CD14-positive monocyte (primary cell): ENCODE measurements around the gene BAIAP2L1. TPM values are rescaled to one million over a fixed set of nuclear protein-coding genes. Genes with fewer than 3 reads are reported as not detected.

Experiments
- DNase-seq, 3 donors: peaks; one replicate each; pipeline ENCODE4 v3.0.0-alpha.2; 2011 to 2022
- H2AFZ ChIP-seq: 2 replicates; pipeline ENCODE4 v1.6.0; 2012; ENCODE audit warnings: mild to moderate bottlenecking, low read depth, low read length, inconsistent platforms; ENCODE audit not compliant: insufficient read depth, poor library complexity, severe bottlenecking
- H3K27ac ChIP-seq, 2 donors: 1 replicate in 1 of 2; 2 replicates in 1 of 2; pipeline ENCODE4 v1.5.1; 2012 to 2013; ENCODE audit warnings: low read length in 2 of 2, control low read depth in 1 of 2, inconsistent platforms in 1 of 2, low read depth in 1 of 2, mild to moderate bottlenecking in 1 of 2
- H3K27me3 ChIP-seq, 2 donors: one replicate each; pipeline versions ENCODE4 v1.6.0 to v1.6.1; 2011 to 2013; ENCODE audit warnings: low read length in 2 of 2; ENCODE audit not compliant: control insufficient read depth in 2 of 2, insufficient read depth in 2 of 2
- H3K36me3 ChIP-seq, 2 donors: replicated peaks in 1 of 2; 1 replicate in 1 of 2; 2 replicates in 1 of 2; pipeline versions ENCODE4 v1.5.1 to v1.6.1; 2012 to 2013; ENCODE audit warnings: low read length in 2 of 2, control low read depth in 1 of 2, inconsistent platforms in 1 of 2, mild to moderate bottlenecking in 1 of 2; ENCODE audit not compliant: insufficient read depth in 2 of 2, control insufficient read depth in 1 of 2
- H3K4me1 ChIP-seq, 2 donors: 1 replicate in 1 of 2; 2 replicates in 1 of 2; pipeline versions ENCODE4 v1.5.1 to v1.6.1; 2012 to 2013; ENCODE audit warnings: low read length in 2 of 2, control low read depth in 1 of 2, inconsistent platforms in 1 of 2, mild to moderate bottlenecking in 1 of 2, moderate library complexity in 1 of 2; ENCODE audit not compliant: insufficient read depth in 2 of 2, control insufficient read depth in 1 of 2
- H3K4me2 ChIP-seq: replicated peaks from 2 replicates; pipeline ENCODE3; 2012; ENCODE audit warnings: low read length, moderate library complexity, mild to moderate bottlenecking; ENCODE audit not compliant: poor library complexity, severe bottlenecking; ENCODE audit errors: extremely low read depth
- H3K4me3 ChIP-seq, 3 experiments: fragments of 200-600 bp in 1 of 3; sonication (generic) in 1 of 3; replicated peaks in 1 of 3; 1 replicate in 2 of 3; 2 replicates in 1 of 3; pipeline ENCODE4 v1.5.1; 2011 to 2013; ENCODE audit warnings: low read length in 3 of 3, mild to moderate bottlenecking in 3 of 3, control low read depth in 2 of 3, low read depth in 2 of 3, inconsistent platforms in 1 of 3, moderate library complexity in 1 of 3
- H3K79me2 ChIP-seq: 2 replicates; pipeline ENCODE4 v1.6.0; 2012; ENCODE audit warnings: mild to moderate bottlenecking, control low read depth, inconsistent platforms, low read length, moderate library complexity; ENCODE audit not compliant: insufficient read depth
- H3K9ac ChIP-seq: 2 replicates; pipeline ENCODE4 v1.6.0; 2017; ENCODE audit warnings: low read length, mild to moderate bottlenecking; ENCODE audit not compliant: insufficient read depth, poor library complexity, severe bottlenecking
- H3K9me3 ChIP-seq, 2 donors: replicated peaks in 1 of 2; 1 replicate in 1 of 2; 2 replicates in 1 of 2; pipeline versions ENCODE4 v1.5.1 to v1.6.1; 2012 to 2013; ENCODE audit warnings: low read length in 2 of 2, control low read depth in 1 of 2; ENCODE audit not compliant: control insufficient read depth in 1 of 2, insufficient read depth in 1 of 2
- H4K20me1 ChIP-seq: 2 replicates; pipeline ENCODE4 v1.6.0; 2012; ENCODE audit warnings: mild to moderate bottlenecking, low read length, control low read depth, moderate library complexity; ENCODE audit not compliant: insufficient read depth
- H3K27ac Mint-ChIP-seq, 7 donors: one replicate each; pipeline ENCODE4 v1.8.0; 2020; ENCODE audit warnings: mild to moderate bottlenecking in 7 of 7, mixed read lengths in 7 of 7, moderate library complexity in 6 of 7, inconsistent platforms in 2 of 7
- H3K27me3 Mint-ChIP-seq, 3 donors: one replicate each; pipeline ENCODE4 v1.8.0; 2021 to 2022; ENCODE audit warnings: low read depth in 3 of 3, mild to moderate bottlenecking in 3 of 3, mixed read lengths in 3 of 3, moderate library complexity in 3 of 3, inconsistent platforms in 1 of 3
- H3K36me3 Mint-ChIP-seq, 2 donors: one replicate each; pipeline ENCODE4 v1.8.0; 2020; ENCODE audit warnings: mixed read lengths in 2 of 2, inconsistent platforms in 1 of 2, mild to moderate bottlenecking in 1 of 2
- H3K4me1 Mint-ChIP-seq: one replicate; pipeline ENCODE4 v1.8.0; 2020; ENCODE audit warnings: mild to moderate bottlenecking, mixed read lengths
- H3K4me3 Mint-ChIP-seq, 2 donors: one replicate each; pipeline ENCODE4 v1.8.0; 2020; ENCODE audit warnings: mild to moderate bottlenecking in 2 of 2, mixed read lengths in 2 of 2, moderate library complexity in 1 of 2
- H3K9me3 Mint-ChIP-seq, 7 donors: one replicate each; pipeline ENCODE4 v1.8.0; 2020 to 2022; ENCODE audit warnings: mixed read lengths in 7 of 7, mild to moderate bottlenecking in 6 of 7, moderate library complexity in 6 of 7, inconsistent platforms in 2 of 7
- WGBS: methylation state at CpG from one replicate; pipeline ENCODE4 v1.1.5; 2013; ENCODE audit warnings: missing lambda C conversion rate; ENCODE audit not compliant: insufficient coverage; 5-methylcytosine and 5-hydroxymethylcytosine counted together
- intact Hi-C, 2 donors: fragments of 100-400 bp; cut with micrococcal nuclease; formaldehyde crosslinking; loops; one replicate each; pipeline versions ENCODE4 v1.15.0 to v1.15.1; 2023
- polyA plus RNA-seq, 3 donors: library from polyadenylated mRNA; depleted of rRNA in 1 of 3; unstranded in 2 of 3; stranded (reverse) in 1 of 3; fragments of 300-500 nt in 2 of 3; fragments of >200 nt in 1 of 3; fragmentation: Illumina TruSeq in 2 of 3; gene quantifications; 1 replicate in 2 of 3; 2 replicates in 1 of 3; pipeline ENCODE4 v1.2.3, GENCODE V29; 2012 to 2021
- TF ChIP-seq, protein P1 (sequence below): fragments of 200-600 bp; IDR thresholded peaks from one replicate; pipeline ENCODE4 v1.8.0; 2022; ENCODE audit warnings: antibody characterized with exemption, mild to moderate bottlenecking

The BAIAP2L1 gene
- polyA plus RNA-seq, 3 donors, result 0.17 to 0.52 TPM; not detected in 1

DNA sequence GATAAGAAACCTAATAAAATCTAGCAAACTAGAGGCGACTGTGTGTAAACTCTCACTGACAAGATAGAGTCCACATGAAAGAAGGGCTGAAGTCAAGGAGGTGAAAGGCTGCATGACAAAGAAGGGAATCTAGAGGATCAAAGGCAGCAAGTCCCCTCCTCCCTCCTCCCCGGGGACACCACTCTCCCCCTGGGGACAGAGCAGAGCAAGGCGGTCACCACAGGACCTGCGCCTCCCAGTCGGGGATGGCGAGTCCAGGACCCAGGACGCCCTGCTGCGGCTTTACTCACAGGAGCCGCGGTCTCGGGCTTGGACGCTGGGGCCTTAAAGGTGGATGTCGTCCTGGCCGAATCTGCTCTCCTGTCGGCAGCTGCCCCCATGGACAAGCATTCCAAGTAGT is 97.0 kb downstream of the BAIAP2L1 start:
- H2AFZ ChIP-seq, result no peak overlapping the region
- no peak overlapping the region for H3K4me3 ChIP-seq
- H3K27me3 Mint-ChIP-seq, result peaks cover 0 to 2% (median 0%) of the 10 kb centered on the region in 3 donors
- H3K4me3 Mint-ChIP-seq, result no peak overlapping the region
- H4K20me1 ChIP-seq, result peaks cover 40% of the 10 kb centered on the region
- peaks cover 13 to 23% of the 10 kb centered on the region in 2 donors for H3K36me3 ChIP-seq
- intact Hi-C loops, result no loop called here
- TF ChIP-seq, protein P1, sequence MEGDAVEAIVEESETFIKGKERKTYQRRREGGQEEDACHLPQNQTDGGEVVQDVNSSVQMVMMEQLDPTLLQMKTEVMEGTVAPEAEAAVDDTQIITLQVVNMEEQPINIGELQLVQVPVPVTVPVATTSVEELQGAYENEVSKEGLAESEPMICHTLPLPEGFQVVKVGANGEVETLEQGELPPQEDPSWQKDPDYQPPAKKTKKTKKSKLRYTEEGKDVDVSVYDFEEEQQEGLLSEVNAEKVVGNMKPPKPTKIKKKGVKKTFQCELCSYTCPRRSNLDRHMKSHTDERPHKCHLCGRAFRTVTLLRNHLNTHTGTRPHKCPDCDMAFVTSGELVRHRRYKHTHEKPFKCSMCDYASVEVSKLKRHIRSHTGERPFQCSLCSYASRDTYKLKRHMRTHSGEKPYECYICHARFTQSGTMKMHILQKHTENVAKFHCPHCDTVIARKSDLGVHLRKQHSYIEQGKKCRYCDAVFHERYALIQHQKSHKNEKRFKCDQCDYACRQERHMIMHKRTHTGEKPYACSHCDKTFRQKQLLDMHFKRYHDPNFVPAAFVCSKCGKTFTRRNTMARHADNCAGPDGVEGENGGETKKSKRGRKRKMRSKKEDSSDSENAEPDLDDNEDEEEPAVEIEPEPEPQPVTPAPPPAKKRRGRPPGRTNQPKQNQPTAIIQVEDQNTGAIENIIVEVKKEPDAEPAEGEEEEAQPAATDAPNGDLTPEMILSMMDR, result no peak
- no peak for DNase-seq
- H3K27ac Mint-ChIP-seq, result no peak overlapping the region
- no peak overlapping the region for H3K9ac ChIP-seq
- H3K9me3 ChIP-seq, result no peaks in the 10 kb centered on the region
- H3K9me3 Mint-ChIP-seq, result no peaks in the 10 kb centered on the region
- H3K4me2 ChIP-seq, result no peak overlapping the region
- no peaks in the 10 kb centered on the region for H3K79me2 ChIP-seq
- peaks cover 4% of the 10 kb centered on the region for H3K4me1 Mint-ChIP-seq
- H3K4me1 ChIP-seq, result no peaks in the 10 kb centered on the region
- peaks cover 5 to 18% of the 10 kb centered on the region in 2 donors for H3K36me3 Mint-ChIP-seq
- no peaks in the 10 kb centered on the region for H3K27me3 ChIP-seq
- H3K27ac ChIP-seq, result no peak overlapping the region
- 97% methylated on average over 14 of the region's 15 CpGs for WGBS

- Histone ChIP-seq H3K79me2 (no peaks in the 10 kb centered on the region), H3K27me3 (no peaks in the 10 kb centered on the region), H3K27ac (no peak overlapping the region), H3K36me3 (peaks cover 13 to 19% of the 10 kb centered on the region in 2 donors), H3K4me2 (no peak overlapping the region), H4K20me1 (peaks cover 45% of the 10 kb centered on the region), H3K9ac (no peak overlapping the region), H2AFZ (no peak overlapping the region), H3K4me1 (no peaks in the 10 kb centered on the region), H3K9me3 (no peaks in the 10 kb centered on the region), H3K4me3 (no peak overlapping the region)
- intact Hi-C loops, result no loop called here
- Mint-ChIP-seq H3K4me3 (no peak overlapping the region), H3K4me1 (peaks cover 4% of the 10 kb centered on the region), H3K27me3 (peaks cover 0 to 2% (median 0%) of the 10 kb centered on the region in 3 donors), H3K27ac (peak overlapping the region in 1 of 7 donors; percentile 2), H3K9me3 (no peaks in the 10 kb centered on the region), H3K36me3 (peaks cover 5 to 14% of the 10 kb centered on the region in 2 donors)
- TF ChIP-seq, protein P1, result no peak
- DNase-seq, result no peak
- WGBS, result 95% methylated on average over 14 of the region's 19 CpGs
Measured at GRCh38 chr7:98303176-98303865, 97.6 kb downstream of the BAIAP2L1 start.
